NCI-H69 (cell line): Measurements from ENCODE around the gene FGF14.

Experiments used
- DNase-seq: peaks from one replicate; lab custom pipeline; 2025; lab: John Stamatoyannopoulos, UW

Gene FGF14

GRCh38 chr13:101728021-101728420, 673.8 kb downstream of the FGF14 start:
- DNase-seq = peak; percentile 43

- DNase-seq = peak; percentile 38
These were observed 674.7 kb downstream of the FGF14 start for GRCh38 chr13:101727118-101727517.

DNA sequence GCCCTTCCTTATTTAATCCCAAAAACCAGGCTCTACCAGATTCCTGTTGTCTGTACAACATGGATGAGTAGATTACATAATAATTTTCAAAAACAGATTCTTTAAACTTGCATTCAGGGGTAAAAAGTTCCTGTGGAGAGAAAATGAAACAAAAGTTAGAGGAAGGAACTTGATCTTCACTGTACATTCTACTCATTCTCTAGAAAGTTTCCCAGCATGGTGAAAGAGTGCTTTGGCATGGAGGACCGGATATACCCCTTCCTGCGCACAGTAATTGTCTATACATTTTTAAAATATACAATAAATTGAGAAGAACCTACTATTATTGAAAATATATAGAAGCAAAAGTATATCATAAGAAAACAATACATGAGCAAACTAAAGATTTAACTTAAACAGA, 675.2 kb downstream of the FGF14 start:
- DNase-seq = no peak

DNA sequence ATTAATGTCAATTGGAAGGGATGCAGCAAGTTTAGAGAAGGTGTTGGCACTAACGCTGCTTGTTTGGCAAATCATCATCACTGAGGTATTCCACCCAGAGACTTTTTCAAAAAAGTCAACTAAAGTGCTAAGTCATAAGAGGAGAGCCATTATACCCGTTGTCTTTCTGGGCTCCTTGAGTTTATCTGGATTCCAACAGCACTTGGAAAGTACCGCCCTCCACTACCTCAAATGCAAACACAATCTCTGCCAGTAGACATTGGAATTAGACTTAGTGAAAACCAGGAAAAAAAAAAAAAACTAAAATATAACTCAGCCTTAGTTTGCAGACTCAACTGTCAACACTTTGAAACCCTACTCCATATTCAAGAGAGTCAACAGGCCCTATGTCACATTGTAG, 683.4 kb downstream of the FGF14 start:
- no peak for DNase-seq

DNA sequence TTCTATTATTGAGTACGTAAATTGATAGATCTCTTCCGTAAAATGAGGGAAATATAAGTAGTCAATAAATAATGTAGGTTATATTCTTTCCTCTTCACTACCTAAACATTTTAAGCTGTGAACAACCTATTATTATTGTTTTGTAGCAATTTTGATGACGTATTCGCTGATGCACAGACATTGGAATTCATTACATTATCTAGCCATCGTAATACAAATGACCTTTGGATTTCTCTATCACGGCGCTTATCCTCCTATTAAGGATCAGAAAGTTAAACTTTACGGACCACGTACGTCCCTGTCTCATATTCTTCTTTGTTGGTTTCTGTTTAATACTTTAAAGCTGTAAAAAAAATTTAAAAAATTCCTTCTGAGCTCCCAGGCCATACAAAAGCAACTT, 684.5 kb downstream of the FGF14 start:
- DNase-seq = no peak

- peak; percentile 95 for DNase-seq
These were observed 687.7 kb downstream of the FGF14 start for GRCh38 chr13:101714195-101714594.

- DNase-seq = no peak
These were observed 689.9 kb downstream of the FGF14 start for GRCh38 chr13:101712026-101712348.

GRCh38 chr13:101711307-101712025, 690.4 kb downstream of the FGF14 start:
- peak; percentile 33 for DNase-seq

DNA sequence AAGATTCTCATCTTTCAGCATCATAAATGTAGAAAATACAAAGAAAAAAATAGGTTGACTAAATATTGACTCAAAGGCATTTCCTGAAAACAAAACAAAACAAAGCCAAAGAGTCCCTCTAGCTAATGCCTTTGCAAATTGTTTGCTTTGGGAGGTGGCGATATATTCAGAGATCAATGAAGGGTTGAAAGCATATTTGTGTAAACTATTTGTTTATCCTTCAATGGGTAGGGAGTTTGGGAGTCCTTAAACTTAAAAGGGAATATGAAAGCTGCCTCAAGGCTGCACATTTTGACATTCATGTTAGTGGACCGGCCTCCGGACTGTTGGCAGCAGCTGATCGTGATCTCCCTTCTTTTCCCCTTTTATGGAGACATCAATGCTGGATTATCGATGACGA, 691.9 kb downstream of the FGF14 start:
- peak; percentile 59 for DNase-seq

DNA sequence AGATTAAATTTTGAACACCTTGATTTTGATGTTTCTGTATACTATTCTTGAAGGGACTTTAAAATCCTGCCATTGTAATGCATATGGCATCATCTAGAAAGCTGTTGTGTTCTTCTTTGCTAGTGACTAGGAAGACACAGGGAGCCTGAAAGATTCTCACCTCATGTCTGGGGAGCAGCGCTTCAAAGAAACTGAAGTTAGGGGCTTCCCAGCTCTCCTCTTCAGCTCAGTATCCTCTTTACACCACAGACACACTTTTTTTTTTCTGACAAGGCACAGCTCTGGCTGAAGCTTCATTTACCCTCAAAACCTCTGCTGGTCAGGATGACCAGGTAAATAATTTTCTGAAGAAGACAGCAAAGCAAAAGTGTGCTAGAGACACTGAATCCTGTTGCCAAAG, 693.7 kb downstream of the FGF14 start:
- no peak for DNase-seq

GRCh38 chr13:101707659-101708058, 694.2 kb downstream of the FGF14 start:
- no peak for DNase-seq

DNA sequence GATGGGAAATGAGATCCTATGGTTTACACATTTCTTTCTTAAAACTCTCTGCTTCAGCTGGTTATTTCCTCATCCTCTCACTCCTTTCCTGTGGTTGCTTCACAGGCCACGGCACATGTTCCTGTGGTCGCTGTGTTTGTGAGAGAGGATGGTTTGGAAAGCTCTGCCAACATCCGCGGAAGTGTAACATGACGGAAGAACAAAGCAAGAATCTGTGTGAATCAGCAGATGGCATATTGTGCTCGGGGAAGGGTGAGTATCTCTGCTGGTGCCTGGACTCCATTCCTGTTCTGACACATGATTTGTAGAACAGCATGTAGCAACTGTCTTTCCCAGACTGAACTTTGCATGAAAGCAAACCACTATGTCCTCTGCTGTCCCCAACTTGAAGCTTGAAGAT, 695.2 kb downstream of the FGF14 start:
- peak; percentile 84 for DNase-seq

GRCh38 chr13:101703838-101704237, 698.0 kb downstream of the FGF14 start:
- no peak for DNase-seq

DNA sequence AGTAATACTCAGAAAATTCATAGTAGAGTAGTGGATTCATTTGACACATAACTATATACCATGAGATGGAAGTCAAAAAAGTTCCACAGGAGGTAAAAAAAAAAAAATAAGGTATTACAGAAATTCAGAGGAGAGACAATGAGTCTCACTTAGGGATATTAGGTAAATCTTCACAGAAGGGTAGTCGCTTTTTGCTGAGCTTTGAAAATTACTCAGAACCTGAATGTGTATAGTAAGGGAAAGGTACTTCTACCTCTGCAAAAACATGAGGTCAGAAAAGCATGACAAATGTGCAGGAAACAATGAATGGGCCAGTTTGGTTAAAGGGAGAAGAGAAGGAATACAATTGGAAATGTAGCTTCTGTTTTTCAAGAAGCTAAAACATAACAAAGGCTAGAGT, 698.8 kb downstream of the FGF14 start:
- no peak for DNase-seq

- DNase-seq = no peak
These were observed 701.2 kb downstream of the FGF14 start for GRCh38 chr13:101700598-101700997.

DNA sequence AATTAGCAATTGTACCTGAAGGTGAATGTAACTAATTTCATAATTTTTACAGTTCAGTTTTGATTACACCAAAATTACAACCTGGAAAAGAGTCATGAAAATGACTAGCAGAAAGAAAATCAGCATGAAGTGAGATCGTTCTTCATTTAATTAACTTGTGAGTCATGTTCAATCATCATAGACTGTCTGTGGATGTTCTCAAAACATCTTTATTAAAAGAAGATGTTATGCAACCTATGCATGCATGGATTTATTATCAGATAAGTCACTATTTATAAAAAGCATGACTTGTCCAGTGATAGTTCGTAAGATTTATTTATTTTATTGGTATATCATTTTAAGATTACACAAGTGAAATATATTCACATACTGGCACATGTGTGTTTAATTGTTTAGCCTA, 703.4 kb downstream of the FGF14 start:
- peak; percentile 44 for DNase-seq

GRCh38 chr13:101697745-101698144, 704.1 kb downstream of the FGF14 start:
- DNase-seq = peak; percentile 81

DNA sequence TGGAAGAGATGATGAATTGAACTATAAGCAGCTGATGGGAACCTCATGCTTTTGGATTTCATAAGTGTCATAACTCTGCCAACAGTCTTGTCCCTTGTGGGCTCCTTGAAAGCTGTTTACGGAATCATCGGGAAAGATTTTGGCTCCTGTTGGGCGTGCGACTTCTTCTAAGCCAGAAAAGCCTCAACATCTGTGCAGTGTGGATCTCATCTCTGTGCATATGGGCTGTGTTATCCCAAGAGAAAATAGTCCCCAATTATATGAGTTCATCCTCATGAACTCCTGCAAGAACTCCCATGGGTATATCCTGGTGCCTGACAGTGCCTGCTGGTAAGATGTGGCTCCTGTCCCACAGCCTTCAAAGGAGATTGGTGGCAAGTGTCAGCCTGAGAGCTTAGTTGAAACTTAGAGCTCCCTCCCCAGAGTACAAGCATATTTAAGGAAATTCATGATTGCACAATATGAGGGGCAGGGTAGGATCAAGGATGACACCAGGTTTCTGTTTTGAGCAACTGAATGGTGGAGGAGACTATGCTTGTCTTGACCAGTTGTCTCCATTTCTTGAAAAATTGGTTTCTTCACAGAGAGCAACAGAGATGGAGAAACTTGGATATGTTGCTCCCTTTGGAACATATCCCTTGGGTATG, 705.9 kb downstream of the FGF14 start:
- DNase-seq = no peak

GRCh38 chr13:101691341-101691860, 710.4 kb downstream of the FGF14 start:
- DNase-seq = peak; percentile 98

DNA sequence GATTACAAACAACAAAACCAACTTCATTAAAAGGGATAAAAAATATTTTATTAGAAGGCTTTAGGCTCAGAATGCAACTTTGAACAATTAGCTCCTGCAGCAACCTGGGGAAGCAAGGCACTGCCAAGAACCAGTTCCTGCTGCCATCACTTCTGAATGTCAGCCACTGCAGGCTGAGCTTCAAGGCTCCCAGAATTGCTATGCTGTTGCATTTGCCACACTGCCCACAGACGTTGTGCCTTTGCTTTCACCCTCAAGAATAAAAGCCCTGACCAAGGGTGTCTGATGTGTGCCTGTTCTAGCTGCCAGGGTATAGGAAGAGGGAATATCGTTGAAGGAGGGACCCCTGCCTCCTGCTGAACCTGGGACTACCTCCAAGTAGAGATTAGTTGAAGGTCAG, 711.0 kb downstream of the FGF14 start:
- peak; percentile 98 for DNase-seq

GRCh38 chr13:101686003-101686402, 715.8 kb downstream of the FGF14 start:
- DNase-seq = no peak

- no peak for DNase-seq
These were observed 720.0 kb downstream of the FGF14 start for GRCh38 chr13:101681834-101682233.

GRCh38 chr13:101673360-101674105, 728.3 kb downstream of the FGF14 start:
- DNase-seq = no peak
